WTC11 (cell line): ENCODE results near the gene KDM1A.

ENCODE experiments used
- NFATC4 ChIP-seq: fragments of 250-450 bp; sonication (Bioruptor Pico); IDR thresholded peaks from 2 replicates; pipeline ENCODE4 v1.9.0; 2021; ENCODE audit warnings: mild to moderate bottlenecking
- ZNF396 ChIP-seq: fragments of 250-450 bp; sonication (Bioruptor Pico); IDR thresholded peaks from 2 replicates; pipeline ENCODE4 v1.8.0; 2021; ENCODE audit warnings: mild to moderate bottlenecking, moderate library complexity, borderline replicate concordance

- TF ChIP-seq NFATC4 (CRISPR knock-in tag) (no peak), ZNF396 (no peak)
Observed at GRCh38 chr1:23018661-23019093, 591 bp upstream of the KDM1A start.
